GM13977 (cell line): Measurements from ENCODE around the gene ATXN1.

Experiments used
- DNase-seq: peaks from one replicate; pipeline ENCODE4 v3.0.0; 2012; ENCODE audit warnings: low spot score
- CTCF ChIP-seq: IDR thresholded peaks from 2 replicates; pipeline ENCODE4 v1.5.1; 2012; ENCODE audit warnings: mild to moderate bottlenecking, control low read depth; ENCODE audit not compliant: insufficient read depth; ENCODE audit errors: extremely low read depth, missing control alignments
- in situ Hi-C: fragments of 300-500 bp; cut with MboI; formaldehyde crosslinking; loops from one replicate; pipeline ENCODE4 v1.12.0; 2022; ENCODE audit warnings: low sequenced_read_pairs, low pct_unique_long_range_greater_than_20kb, mixed read lengths, inconsistent platforms; ENCODE audit not compliant: unreplicated experiment

Gene ATXN1

GRCh38 chr6:16740097-16740496 is 21.2 kb downstream of the ATXN1 start:
- no peak for TF ChIP-seq CTCF

GRCh38 chr6:16739329-16739801 is 21.9 kb downstream of the ATXN1 start:
- no peak for TF ChIP-seq CTCF
- in situ Hi-C loops: no loop called here
- DNase-seq: no peak

More at GRCh38 chr6:16740097-16740496, 21.2 kb downstream of the ATXN1 start:
- in situ Hi-C loops: no loop called here
- DNase-seq: no peak

GRCh38 chr6:16737925-16738324 is 23.3 kb downstream of the ATXN1 start:
- TF ChIP-seq CTCF: no peak
- in situ Hi-C loops: no loop called here
- no peak for DNase-seq

- no peak for TF ChIP-seq CTCF
- DNase-seq: no peak
- in situ Hi-C loops: no loop called here
Measured at GRCh38 chr6:16736856-16737775, 24.1 kb downstream of the ATXN1 start.

GRCh38 chr6:16735014-16735413 is 26.2 kb downstream of the ATXN1 start:
- TF ChIP-seq CTCF: no peak
- in situ Hi-C loops: no loop called here
- DNase-seq: no peak

GRCh38 chr6:16733085-16733484 is 28.2 kb downstream of the ATXN1 start:
- in situ Hi-C loops: no loop called here
- no peak for DNase-seq
- no peak for TF ChIP-seq CTCF
